Measurements from ENCODE around the gene CYGB.
A peak's percentile ranks its signal among the peaks of the same experiment; 100 is the strongest.
"Not testable (repeated sequence)": the region's sequence is repeated elsewhere in the genome, so short reads cannot be mapped to it uniquely, and the experiment has no call there.

The CYGB gene

GRCh38 chr17:76567634-76568432, 30.3 kb upstream of the CYGB start:
- DNase-seq (ENCODE audit: low spot score), result no peak

DNA sequence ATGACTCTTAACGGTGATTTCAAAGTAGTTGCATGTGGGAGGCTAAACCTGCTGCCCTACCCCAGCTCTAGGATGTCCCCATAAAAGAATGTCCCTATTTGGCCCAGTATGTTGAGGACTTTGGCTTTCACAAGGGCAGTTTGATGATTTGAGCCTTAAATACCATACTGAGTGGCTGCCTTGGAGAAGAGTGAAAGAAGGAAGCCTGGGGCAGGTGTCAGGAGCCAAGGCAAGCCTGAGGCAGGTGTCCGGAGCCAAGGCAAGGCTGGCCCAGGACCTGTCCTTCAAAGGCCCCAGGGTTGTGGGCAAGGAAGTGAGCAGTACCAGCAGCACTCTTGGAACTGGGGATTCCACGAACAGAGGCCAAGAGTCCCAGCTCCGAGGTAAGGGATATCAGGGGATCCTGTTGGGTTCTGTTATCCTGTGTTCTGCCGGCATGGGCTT, 29.5 kb upstream of the CYGB start:
- DNase-seq (ENCODE audit: low spot score), result no peak

- DNase-seq (ENCODE audit: low spot score), result no peak
Observed at GRCh38 chr17:76566613-76566943, 29.1 kb upstream of the CYGB start.

GRCh38 chr17:76565728-76566612, 28.5 kb upstream of the CYGB start:
- no peak for DNase-seq (ENCODE audit: low spot score)

GRCh38 chr17:76564991-76565727, 27.6 kb upstream of the CYGB start:
- peak; percentile 43 for DNase-seq (ENCODE audit: low spot score)

DNA sequence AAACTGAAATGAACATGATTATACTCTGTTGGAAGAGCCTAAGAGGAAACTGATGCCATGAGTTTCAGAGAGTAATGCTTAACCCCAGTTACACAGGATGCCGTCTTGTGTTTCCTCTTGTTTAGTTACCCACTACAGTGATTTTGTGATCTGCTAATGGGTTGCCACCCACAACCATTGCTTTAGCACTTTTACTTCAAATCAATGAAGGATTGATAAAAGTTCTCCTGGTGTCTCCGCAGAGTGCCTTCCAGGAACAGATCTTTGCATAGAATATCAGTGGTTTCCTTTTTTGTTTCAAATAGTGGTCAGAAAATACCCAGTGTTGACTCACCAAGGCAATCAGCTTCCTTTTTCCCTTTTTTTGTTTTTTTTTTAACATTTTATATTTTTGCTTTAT, 25.9 kb upstream of the CYGB start:
- not testable (repeated sequence) for DNase-seq (ENCODE audit: low spot score)

DNA sequence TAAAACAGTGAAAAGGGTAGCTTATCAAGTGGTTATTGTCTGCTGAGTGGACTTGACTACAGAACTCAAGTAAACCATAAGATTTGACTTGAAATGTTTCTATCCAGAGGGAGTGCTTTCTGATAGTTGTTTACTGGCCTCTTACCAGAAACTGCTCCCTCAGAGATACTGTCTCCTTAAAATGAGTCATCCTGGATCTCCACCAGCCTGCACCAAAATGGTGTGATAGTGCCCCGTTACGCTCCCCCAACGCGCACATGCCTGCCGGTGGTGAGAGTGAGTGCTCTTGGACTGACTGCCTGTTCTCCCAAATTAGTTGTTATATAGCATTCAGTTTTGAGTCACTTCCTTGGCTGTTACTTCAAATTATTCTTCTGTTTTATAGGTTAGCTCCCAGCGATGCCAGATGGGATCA, 25.2 kb upstream of the CYGB start:
- no peak for DNase-seq (ENCODE audit: low spot score)

DNA sequence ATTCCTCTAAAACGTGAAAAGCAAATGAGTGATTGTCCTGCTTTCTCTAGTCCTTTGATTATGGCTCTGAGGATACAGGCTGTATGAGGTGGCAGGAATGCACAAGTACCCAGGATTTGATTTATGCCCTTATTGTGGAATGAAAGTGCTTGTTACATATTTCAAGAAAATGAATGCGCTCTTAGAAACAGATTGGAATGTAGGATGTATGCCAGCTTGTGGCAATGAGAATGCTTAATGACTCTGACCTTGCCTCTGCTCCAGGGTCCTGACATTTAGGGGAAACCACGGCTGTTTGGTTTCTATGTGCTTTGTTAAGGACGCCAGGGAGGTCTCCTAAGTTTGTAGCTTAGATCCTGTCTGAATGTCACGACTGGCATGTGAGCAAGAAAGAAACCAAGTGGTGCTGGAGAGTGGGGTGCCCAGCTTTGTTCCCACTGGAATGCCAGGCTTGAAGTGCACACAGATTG, 24.3 kb upstream of the CYGB start:
- no peak for DNase-seq (ENCODE audit: low spot score)

GRCh38 chr17:76561332-76561731, 23.8 kb upstream of the CYGB start:
- DNase-seq (ENCODE audit: low spot score), result no peak

GRCh38 chr17:76560877-76561221, 23.3 kb upstream of the CYGB start:
- no peak for DNase-seq (ENCODE audit: low spot score)

DNA sequence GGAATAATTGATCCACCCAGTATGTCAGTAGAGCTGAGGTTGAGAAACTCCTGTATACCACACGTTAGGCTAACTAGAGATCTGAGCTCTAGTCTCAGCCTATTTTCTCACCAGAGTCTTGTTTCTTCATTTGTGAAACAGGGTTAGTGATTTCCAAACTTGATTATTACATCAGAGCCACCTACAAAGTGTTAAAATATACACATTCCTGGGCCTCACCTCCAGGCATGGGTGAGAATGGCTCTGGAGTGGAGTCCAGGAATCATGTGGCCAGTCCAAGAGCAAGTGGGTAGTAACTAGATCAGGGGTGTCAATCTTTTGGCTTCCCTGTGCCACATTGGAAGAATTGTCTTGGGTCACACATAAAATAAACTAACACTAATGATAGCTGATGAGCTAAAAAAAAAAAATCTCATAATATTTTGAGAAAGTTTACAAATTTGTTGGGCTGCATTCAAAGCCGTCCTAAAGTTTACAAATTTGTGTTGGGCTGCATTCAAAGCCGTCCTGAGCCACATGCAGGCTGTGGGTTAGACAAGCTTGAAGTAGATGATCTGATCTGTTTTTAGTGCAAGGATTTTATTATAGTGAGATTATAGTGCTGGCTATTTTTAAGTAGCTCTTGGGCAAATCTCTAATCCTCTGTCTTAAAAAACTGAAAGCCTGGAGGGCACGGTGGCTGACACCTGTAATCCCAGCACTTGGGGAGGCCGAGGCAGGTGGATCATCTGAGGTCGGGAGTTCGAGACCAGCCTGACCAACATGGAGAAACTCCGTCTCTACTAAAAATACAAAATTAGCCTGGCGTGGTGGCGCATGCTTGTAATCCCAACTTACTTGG, 22.7 kb upstream of the CYGB start:
- no peak for DNase-seq (ENCODE audit: low spot score)

DNA sequence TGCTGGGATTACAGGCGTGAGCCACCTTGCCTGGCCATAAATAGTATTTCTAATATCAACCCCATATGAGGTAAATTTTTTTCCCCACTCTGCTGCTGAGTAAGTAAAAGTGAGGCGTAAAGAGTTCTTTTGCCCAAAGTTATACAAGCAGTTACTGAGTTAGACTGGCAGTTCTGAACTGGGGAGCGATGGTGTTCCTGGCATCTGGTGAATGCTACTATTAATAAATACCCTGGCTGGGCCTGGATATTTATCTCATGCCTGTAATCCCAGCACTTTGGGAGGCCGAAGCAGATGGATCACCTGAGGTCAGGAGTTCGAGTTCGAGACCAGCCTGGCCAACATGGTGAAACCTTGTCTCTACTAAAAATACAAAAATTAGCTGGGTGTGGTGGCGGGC, 22.0 kb upstream of the CYGB start:
- not testable (repeated sequence) for DNase-seq (ENCODE audit: low spot score)

GRCh38 chr17:76558198-76559095, 20.9 kb upstream of the CYGB start:
- DNase-seq (ENCODE audit: low spot score), result no peak

GRCh38 chr17:76557368-76558197, 20.1 kb upstream of the CYGB start:
- peak; percentile 94 for DNase-seq (ENCODE audit: low spot score)

GRCh38 chr17:76556765-76557367, 19.4 kb upstream of the CYGB start:
- DNase-seq (ENCODE audit: low spot score), result no peak

DNA sequence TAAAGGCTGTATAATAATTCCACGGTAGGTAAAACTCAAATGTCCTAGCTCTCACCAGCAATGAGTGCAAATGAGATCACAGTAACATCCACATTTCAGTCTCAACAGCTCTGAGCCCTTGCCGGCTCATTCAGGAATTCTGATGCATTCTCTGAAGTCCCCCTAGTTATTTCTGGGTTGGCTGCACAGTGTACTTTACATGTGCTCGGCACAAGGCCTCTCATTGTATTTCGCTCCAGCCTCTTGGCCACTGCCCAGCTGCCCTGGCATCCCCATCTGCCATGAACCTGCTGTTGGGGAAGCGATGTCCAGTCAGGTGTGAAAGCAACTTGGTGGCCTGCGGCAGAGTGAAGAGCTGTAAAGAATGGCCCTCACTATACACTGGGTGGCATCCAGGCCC, 16.6 kb upstream of the CYGB start:
- peak; percentile 37 for DNase-seq (ENCODE audit: low spot score)

GRCh38 chr17:76553178-76553908, 15.8 kb upstream of the CYGB start:
- no peak for DNase-seq (ENCODE audit: low spot score)

GRCh38 chr17:76551685-76552084, 14.2 kb upstream of the CYGB start:
- DNase-seq (ENCODE audit: low spot score), result no peak

Measured in SW480 (cell line).